Tibial artery (tissue), 4 donors: Measurements from ENCODE around the gene ACBD4.
A peak's percentile ranks its signal among the peaks of the same experiment; 100 is the strongest.

Experiments used
- DNase-seq, 2 donors: peaks; one replicate each; pipeline ENCODE4 v3.0.0-alpha.2; 2019
- H3K27ac ChIP-seq, 2 donors: fragments of 200-600 bp; sonication (generic) in 1 of 2; 1 replicate in 1 of 2; 2 replicates in 1 of 2; pipeline ENCODE4 v1.5.1; 2018 to 2019; ENCODE audit warnings: mild to moderate bottlenecking in 1 of 2
- H3K27me3 ChIP-seq, 2 donors: fragments of 200-600 bp; sonication (generic) in 1 of 2; one replicate each; pipeline versions ENCODE4 v1.5.1 to v1.6.0; 2016 to 2019
- H3K36me3 ChIP-seq, 3 donors: fragments of 200-600 bp; sonication (generic) in 2 of 3; one replicate each; pipeline ENCODE4 v1.5.1; 2016 to 2019; ENCODE audit warnings: mild to moderate bottlenecking in 2 of 3
- H3K4me1 ChIP-seq, 4 donors: fragments of 200-600 bp; sonication (generic) in 2 of 4; 1 replicate in 3 of 4; 2 replicates in 1 of 4; pipeline ENCODE4 v1.5.1; 2016 to 2019
- H3K4me3 ChIP-seq, 2 donors: fragments of 200-600 bp; sonication (generic) in 1 of 2; 1 replicate in 1 of 2; 2 replicates in 1 of 2; pipeline ENCODE4 v1.5.1; 2018 to 2019; ENCODE audit warnings: mild to moderate bottlenecking in 2 of 2
- H3K9me3 ChIP-seq, 3 donors: fragments of 200-600 bp; sonication (generic) in 1 of 3; one replicate each; pipeline ENCODE4 v1.5.1; 2016 to 2019
- CTCF ChIP-seq, 2 experiments: fragments of 200-600 bp in 1 of 2; fragments of 450-650 bp in 1 of 2; IDR thresholded peaks; one replicate each; pipeline ENCODE4 v1.5.1; 2017 to 2019; ENCODE audit warnings: antibody characterized with exemption in 2 of 2, mild to moderate bottlenecking in 1 of 2, moderate library complexity in 1 of 2
- intact Hi-C: fragments of 100-400 bp; cut with DNase I; formaldehyde crosslinking; loops from one replicate; pipeline ENCODE4 v1.15.0; 2023; ENCODE audit warnings: low total_unique reads

ACBD4 gene

GRCh38 chr17:45108595-45109521 is 26.6 kb upstream of the ACBD4 start:
- Histone ChIP-seq H3K4me1 (peaks cover 4 to 76% (median 43%) of the 10 kb centered on the region in 4 donors), H3K27ac (peak overlapping the region; percentile 87 to 91)

GRCh38 chr17:45110676-45111611 is 24.5 kb upstream of the ACBD4 start:
- Histone ChIP-seq H3K36me3 (peaks cover 42 to 75% (median 72%) of the 10 kb centered on the region in 3 donors), H3K4me1 (peaks cover 4 to 75% (median 43%) of the 10 kb centered on the region in 4 donors), H3K27ac (peak overlapping the region; percentile 87 to 91), H3K9me3 (no peaks in the 10 kb centered on the region), H3K27me3 (no peaks in the 10 kb centered on the region), H3K4me3 (no peak overlapping the region)
- intact Hi-C loops = no loop called here
- peak in 1 of 2 experiments; percentile 41 for TF ChIP-seq CTCF (IDR thresholded peaks at IDR 0.05)
- peak; percentile 63 to 91 for DNase-seq

More at GRCh38 chr17:45108595-45109521, 26.6 kb upstream of the ACBD4 start:
- TF ChIP-seq CTCF (IDR thresholded peaks at IDR 0.05) = no peak
- no peaks in the 10 kb centered on the region for H3K9me3 ChIP-seq
- intact Hi-C loops = loop anchor here (5.0 kb wide), 1 partner anchor 197 kb away; no protein-coding TSS in a partner anchor
- no peaks in the 10 kb centered on the region for H3K27me3 ChIP-seq
- DNase-seq = no peak
- H3K4me3 ChIP-seq = no peak overlapping the region
- H3K36me3 ChIP-seq = peaks cover 61 to 75% (median 72%) of the 10 kb centered on the region in 3 donors

GRCh38 chr17:45111850-45112249 is 23.6 kb upstream of the ACBD4 start:
- no peak for DNase-seq
- Histone ChIP-seq H3K4me1 (peaks cover 4 to 66% (median 42%) of the 10 kb centered on the region in 4 donors), H3K4me3 (no peak overlapping the region), H3K9me3 (no peaks in the 10 kb centered on the region), H3K27me3 (no peaks in the 10 kb centered on the region), H3K36me3 (peaks cover 40 to 75% (median 68%) of the 10 kb centered on the region in 3 donors), H3K27ac (peak overlapping the region; percentile 87 to 91)
- TF ChIP-seq CTCF (IDR thresholded peaks at IDR 0.05) = no peak
- intact Hi-C loops = no loop called here

GRCh38 chr17:45112559-45113423 is 22.7 kb upstream of the ACBD4 start:
- Histone ChIP-seq H3K27me3 (no peaks in the 10 kb centered on the region), H3K4me1 (peaks cover 4 to 58% (median 36%) of the 10 kb centered on the region in 4 donors), H3K27ac (peak overlapping the region; percentile 87 to 91), H3K36me3 (peaks cover 38 to 73% (median 66%) of the 10 kb centered on the region in 3 donors), H3K9me3 (no peaks in the 10 kb centered on the region), H3K4me3 (no peak overlapping the region)
- DNase-seq = no peak
- intact Hi-C loops = no loop called here
- no peak for TF ChIP-seq CTCF (IDR thresholded peaks at IDR 0.05)

- no peaks in the 10 kb centered on the region for H3K9me3 ChIP-seq
- H3K4me1 ChIP-seq = peaks cover 4 to 54% (median 33%) of the 10 kb centered on the region in 4 donors
- no peak overlapping the region for H3K4me3 ChIP-seq
- no peak for TF ChIP-seq CTCF (IDR thresholded peaks at IDR 0.05)
- no peak for DNase-seq
- intact Hi-C loops = no loop called here
- peaks cover 36 to 73% (median 66%) of the 10 kb centered on the region in 3 donors for H3K36me3 ChIP-seq
- H3K27ac ChIP-seq = peak overlapping the region; percentile 87 to 91
- H3K27me3 ChIP-seq = no peaks in the 10 kb centered on the region
Measured at GRCh38 chr17:45113424-45113754, 22.1 kb upstream of the ACBD4 start.
